ENCODE data around the gene MACROD2.

DNA sequence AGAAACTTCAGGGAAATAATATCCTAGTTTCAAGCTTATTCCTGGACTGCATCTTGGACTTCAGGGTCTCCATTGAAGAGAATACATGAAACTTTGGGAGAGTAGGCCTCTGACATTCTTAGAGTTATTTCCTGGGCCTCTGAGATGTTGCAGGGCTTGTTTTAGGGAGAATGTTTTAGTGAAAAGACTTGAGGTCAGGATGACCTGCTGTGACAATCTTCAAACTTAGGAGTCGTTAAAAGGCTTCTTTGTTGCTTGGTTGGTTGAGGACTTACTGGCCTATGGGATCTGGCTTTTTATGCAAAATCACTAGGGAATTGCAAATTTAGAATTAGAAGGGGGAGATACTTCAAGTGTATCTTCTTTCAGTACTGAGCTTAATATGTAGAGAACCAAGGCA lies 955.3 kb downstream of the MACROD2 start:
- TF ChIP-seq, protein P1, sequence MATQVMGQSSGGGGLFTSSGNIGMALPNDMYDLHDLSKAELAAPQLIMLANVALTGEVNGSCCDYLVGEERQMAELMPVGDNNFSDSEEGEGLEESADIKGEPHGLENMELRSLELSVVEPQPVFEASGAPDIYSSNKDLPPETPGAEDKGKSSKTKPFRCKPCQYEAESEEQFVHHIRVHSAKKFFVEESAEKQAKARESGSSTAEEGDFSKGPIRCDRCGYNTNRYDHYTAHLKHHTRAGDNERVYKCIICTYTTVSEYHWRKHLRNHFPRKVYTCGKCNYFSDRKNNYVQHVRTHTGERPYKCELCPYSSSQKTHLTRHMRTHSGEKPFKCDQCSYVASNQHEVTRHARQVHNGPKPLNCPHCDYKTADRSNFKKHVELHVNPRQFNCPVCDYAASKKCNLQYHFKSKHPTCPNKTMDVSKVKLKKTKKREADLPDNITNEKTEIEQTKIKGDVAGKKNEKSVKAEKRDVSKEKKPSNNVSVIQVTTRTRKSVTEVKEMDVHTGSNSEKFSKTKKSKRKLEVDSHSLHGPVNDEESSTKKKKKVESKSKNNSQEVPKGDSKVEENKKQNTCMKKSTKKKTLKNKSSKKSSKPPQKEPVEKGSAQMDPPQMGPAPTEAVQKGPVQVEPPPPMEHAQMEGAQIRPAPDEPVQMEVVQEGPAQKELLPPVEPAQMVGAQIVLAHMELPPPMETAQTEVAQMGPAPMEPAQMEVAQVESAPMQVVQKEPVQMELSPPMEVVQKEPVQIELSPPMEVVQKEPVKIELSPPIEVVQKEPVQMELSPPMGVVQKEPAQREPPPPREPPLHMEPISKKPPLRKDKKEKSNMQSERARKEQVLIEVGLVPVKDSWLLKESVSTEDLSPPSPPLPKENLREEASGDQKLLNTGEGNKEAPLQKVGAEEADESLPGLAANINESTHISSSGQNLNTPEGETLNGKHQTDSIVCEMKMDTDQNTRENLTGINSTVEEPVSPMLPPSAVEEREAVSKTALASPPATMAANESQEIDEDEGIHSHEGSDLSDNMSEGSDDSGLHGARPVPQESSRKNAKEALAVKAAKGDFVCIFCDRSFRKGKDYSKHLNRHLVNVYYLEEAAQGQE (IDR thresholded peaks at IDR 0.05; ENCODE audit: borderline replicate concordance) = no peak
- TF ChIP-seq EP300 (conservative IDR thresholded peaks at IDR 0.05; ENCODE audit: poor library complexity, severe bottlenecking) (no peak), POLR2AphosphoS5 (IDR thresholded peaks at IDR 0.05) (no peak), EZH2 (IDR thresholded peaks at IDR 0.05; ENCODE audit: borderline replicate concordance, insufficient read depth, low read length, poor library complexity, severe bottlenecking) (no peak), TAF1 (IDR thresholded peaks at IDR 0.05; ENCODE audit: low read depth) (no peak), SMC3 (conservative IDR thresholded peaks at IDR 0.05; ENCODE audit: poor library complexity) (no peak), RAD21 (conservative IDR thresholded peaks at IDR 0.05) (no peak), MXI1 (conservative IDR thresholded peaks at IDR 0.05; ENCODE audit: poor library complexity, severe bottlenecking) (no peak)
- TF ChIP-seq, protein P2, sequence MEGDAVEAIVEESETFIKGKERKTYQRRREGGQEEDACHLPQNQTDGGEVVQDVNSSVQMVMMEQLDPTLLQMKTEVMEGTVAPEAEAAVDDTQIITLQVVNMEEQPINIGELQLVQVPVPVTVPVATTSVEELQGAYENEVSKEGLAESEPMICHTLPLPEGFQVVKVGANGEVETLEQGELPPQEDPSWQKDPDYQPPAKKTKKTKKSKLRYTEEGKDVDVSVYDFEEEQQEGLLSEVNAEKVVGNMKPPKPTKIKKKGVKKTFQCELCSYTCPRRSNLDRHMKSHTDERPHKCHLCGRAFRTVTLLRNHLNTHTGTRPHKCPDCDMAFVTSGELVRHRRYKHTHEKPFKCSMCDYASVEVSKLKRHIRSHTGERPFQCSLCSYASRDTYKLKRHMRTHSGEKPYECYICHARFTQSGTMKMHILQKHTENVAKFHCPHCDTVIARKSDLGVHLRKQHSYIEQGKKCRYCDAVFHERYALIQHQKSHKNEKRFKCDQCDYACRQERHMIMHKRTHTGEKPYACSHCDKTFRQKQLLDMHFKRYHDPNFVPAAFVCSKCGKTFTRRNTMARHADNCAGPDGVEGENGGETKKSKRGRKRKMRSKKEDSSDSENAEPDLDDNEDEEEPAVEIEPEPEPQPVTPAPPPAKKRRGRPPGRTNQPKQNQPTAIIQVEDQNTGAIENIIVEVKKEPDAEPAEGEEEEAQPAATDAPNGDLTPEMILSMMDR (IDR thresholded peaks at IDR 0.05; ENCODE audit: poor library complexity, severe bottlenecking) = no peak
